CD8-positive, alpha-beta memory T cell (primary cell): ENCODE measurements around the gene MOG. TPM values are rescaled to one million over a fixed set of nuclear protein-coding genes. Genes with fewer than 3 reads are reported as not detected.

Experiments
- CTCF ChIA-PET: fragments of 350-600 bp; sonication (Branson Sonifier 250); formaldehyde crosslinking; loops from one replicate; lab custom pipeline; 2021; ENCODE audit warnings: antibody characterized with exemption; lab: Charles Lee
- POLR2A ChIA-PET: fragments of 350-600 bp; sonication (Branson Sonifier 250); formaldehyde crosslinking; loops from one replicate; lab custom pipeline; 2021; ENCODE audit warnings: antibody characterized with exemption; lab: Charles Lee
- DNase-seq, 5 donors: peaks; one replicate each; pipeline versions ENCODE4 v3.0.0 to v3.0.0-alpha.2; 2020 to 2022; ENCODE audit warnings: mixed read lengths in 1 of 5
- H3K27ac ChIP-seq: one replicate; pipeline ENCODE4 v1.7.0; 2013; ENCODE audit warnings: low read depth, mild to moderate bottlenecking, low read length, moderate library complexity
- H3K27me3 ChIP-seq: 2 replicates; pipeline ENCODE4 v1.7.0; 2013; ENCODE audit warnings: low read length, mild to moderate bottlenecking; ENCODE audit not compliant: insufficient read depth, poor library complexity, severe bottlenecking
- H3K36me3 ChIP-seq: 2 replicates; pipeline ENCODE4 v1.7.0; 2013; ENCODE audit warnings: mild to moderate bottlenecking, low read length, moderate library complexity; ENCODE audit not compliant: insufficient read depth
- H3K4me1 ChIP-seq: 2 replicates; pipeline ENCODE4 v1.7.0; 2013; ENCODE audit warnings: mild to moderate bottlenecking, low read length, moderate library complexity; ENCODE audit not compliant: insufficient read depth
- H3K4me3 ChIP-seq: 2 replicates; pipeline ENCODE4 v1.7.0; 2013; ENCODE audit warnings: mild to moderate bottlenecking, low read length
- H3K9me3 ChIP-seq: 2 replicates; pipeline ENCODE4 v1.7.0; 2013; ENCODE audit warnings: mild to moderate bottlenecking, low read length
- H3K27ac Mint-ChIP-seq, 8 donors: one replicate each; pipeline ENCODE4 v1.8.0; 2020 to 2021; ENCODE audit warnings: mixed read lengths in 8 of 8, mild to moderate bottlenecking in 6 of 8, inconsistent platforms in 3 of 8, moderate library complexity in 3 of 8
- H3K27me3 Mint-ChIP-seq, 2 donors: one replicate each; pipeline ENCODE4 v1.8.0; 2020 to 2021; ENCODE audit warnings: mixed read lengths in 2 of 2, mild to moderate bottlenecking in 1 of 2, moderate library complexity in 1 of 2
- H3K36me3 Mint-ChIP-seq, 3 donors: one replicate each; pipeline ENCODE4 v1.8.0; 2020 to 2021; ENCODE audit warnings: mixed read lengths in 3 of 3, inconsistent platforms in 1 of 3, mild to moderate bottlenecking in 1 of 3
- H3K4me1 Mint-ChIP-seq, 3 donors: one replicate each; pipeline ENCODE4 v1.8.0; 2020 to 2021; ENCODE audit warnings: mixed read lengths in 3 of 3, inconsistent platforms in 1 of 3, mild to moderate bottlenecking in 1 of 3
- H3K4me3 Mint-ChIP-seq, 7 donors: one replicate each; pipeline ENCODE4 v1.8.0; 2020 to 2021; ENCODE audit warnings: mixed read lengths in 7 of 7, mild to moderate bottlenecking in 6 of 7, moderate library complexity in 4 of 7, inconsistent platforms in 2 of 7
- H3K9me3 Mint-ChIP-seq, 5 donors: one replicate each; pipeline ENCODE4 v1.8.0; 2020 to 2022; ENCODE audit warnings: mixed read lengths in 5 of 5, mild to moderate bottlenecking in 3 of 5, moderate library complexity in 2 of 5, inconsistent platforms in 1 of 5
- polyA plus RNA-seq: library from polyadenylated mRNA; unstranded; fragments of 300-500 nt; fragmentation: Illumina TruSeq; gene quantifications from one replicate; pipeline ENCODE4 v1.2.3, GENCODE V29; 2021
- total RNA-seq, 2 experiments: library from RNA; stranded (reverse); gene quantifications; one replicate each; pipeline ENCODE4 v1.2.3, GENCODE V29; 2021

MOG gene
- total and polyA plus RNA-seq, 3 experiments from 2014 or later, result not detected

DNA sequence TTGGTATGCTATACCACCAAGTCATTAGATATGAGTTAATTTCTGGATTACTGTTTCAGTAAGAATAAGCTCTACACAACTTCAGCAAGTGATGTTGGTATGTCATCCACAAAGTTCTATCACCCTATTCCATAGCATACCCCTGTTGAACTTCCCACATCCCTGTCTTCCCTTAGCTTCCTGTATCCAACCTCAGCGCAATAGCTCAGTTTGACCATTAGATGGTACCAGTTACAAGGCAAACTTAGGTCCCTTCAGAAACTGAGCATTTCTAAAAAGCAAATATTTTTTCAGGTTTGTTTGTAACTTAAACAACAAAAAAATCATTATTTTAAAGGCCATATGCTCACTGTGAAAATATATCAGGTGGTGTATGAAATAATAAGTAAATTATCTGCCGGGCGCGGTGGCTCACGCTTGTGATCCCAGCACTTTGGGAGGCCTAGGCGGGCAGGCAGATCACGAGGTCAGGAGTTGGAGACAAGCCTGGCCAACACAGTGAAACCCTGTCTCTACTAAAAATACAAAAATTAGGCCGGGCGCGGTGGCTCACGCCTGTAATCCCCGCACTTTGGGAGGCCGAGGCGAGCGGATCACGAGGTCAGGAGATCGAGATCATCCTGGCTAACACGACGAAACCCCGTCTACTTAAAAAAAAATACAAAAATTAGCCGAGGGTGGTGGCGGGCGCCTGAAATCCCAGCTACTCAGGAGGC is 8.8 kb upstream of the MOG start:
- no peak for DNase-seq
- Histone ChIP-seq H3K27ac (no peak overlapping the region), H3K9me3 (no peaks in the 10 kb centered on the region), H3K27me3 (no peaks in the 10 kb centered on the region), H3K36me3 (no peaks in the 10 kb centered on the region), H3K4me1 (peaks cover 14% of the 10 kb centered on the region), H3K4me3 (no peak overlapping the region)
- Mint-ChIP-seq H3K36me3 (peaks cover 0 to 3% (median 0%) of the 10 kb centered on the region in 3 donors), H3K27ac (peak overlapping the region in 2 of 8 donors; percentile 65 to 100), H3K4me3 (no peak overlapping the region), H3K9me3 (no peaks in the 10 kb centered on the region), H3K4me1 (peaks cover 11 to 20% (median 15%) of the 10 kb centered on the region in 3 donors), H3K27me3 (peaks cover 0 to 3% of the 10 kb centered on the region in 2 donors)
- POLR2A ChIA-PET, result no interaction called here
- CTCF ChIA-PET, result interaction anchor here (1.7 kb wide), 1 partner anchor 39 kb away, joined by 3 read pairs; no protein-coding TSS in a partner anchor

DNA sequence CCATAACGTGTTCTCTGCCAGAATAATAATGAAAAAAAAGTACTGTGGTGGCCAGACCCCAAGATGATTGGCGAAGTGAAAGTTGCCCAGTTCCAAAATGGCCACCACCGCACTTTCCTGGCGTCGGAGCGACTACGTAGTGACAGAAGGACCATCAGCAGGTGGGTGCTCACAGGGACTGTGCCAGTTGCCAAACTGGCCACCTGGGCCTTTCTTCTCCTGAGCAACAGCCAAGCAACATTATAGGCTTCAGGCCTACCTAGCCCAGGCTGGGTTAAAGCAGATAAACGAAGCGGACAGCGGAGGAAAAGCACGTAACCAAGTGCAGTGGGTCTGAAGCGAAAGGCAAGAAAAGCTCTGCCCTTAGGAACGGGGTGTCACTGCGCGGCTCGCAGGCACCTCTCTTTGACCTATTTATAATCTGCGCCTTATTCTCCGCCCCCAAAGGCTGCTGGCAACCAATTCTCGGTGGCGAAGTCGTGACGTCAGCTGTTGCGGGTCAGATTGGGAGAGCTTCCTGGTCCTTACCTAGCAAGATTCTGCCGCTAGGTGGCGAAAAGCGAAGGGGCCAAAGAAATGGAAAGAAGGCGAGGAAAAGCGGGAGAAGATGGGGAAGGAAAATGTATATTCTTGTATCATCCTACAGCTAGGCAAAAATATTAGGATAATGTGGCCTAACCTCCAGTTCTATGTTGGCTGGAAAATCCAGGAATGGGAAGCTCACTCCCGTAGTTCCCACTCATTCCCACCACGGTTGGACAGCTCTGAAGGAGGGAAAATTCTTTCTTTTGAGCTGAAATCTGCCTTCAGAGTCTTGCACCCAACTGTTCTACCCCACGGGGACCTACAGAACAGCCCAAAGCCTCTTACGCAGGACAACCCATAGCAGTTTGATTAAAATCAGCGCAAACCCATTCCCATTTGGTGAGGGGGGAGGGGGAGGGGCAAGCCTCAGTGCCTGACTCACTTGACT is 6.9 kb upstream of the MOG start:
- no peaks in the 10 kb centered on the region for H3K27me3 ChIP-seq
- CTCF ChIA-PET, result interaction anchor here (0.7 to 6.8 kb wide), 23 partner anchors 8 to 838 kb away, joined by 3 to 85 read pairs (median 5); partner anchors contain the start of genes GABBR1 and ZFP57
- peaks cover 10 to 20% (median 15%) of the 10 kb centered on the region in 3 donors for H3K4me1 Mint-ChIP-seq
- no peaks in the 10 kb centered on the region for H3K36me3 ChIP-seq
- peaks cover 6 to 7% of the 10 kb centered on the region in 2 donors for H3K27me3 Mint-ChIP-seq
- no peaks in the 10 kb centered on the region for H3K9me3 Mint-ChIP-seq
- H3K4me3 ChIP-seq, result peak overlapping the region; percentile 87
- peak overlapping the region; percentile 88 to 100 (median 100) for H3K27ac Mint-ChIP-seq
- no peaks in the 10 kb centered on the region for H3K9me3 ChIP-seq
- peak; percentile 96 to 99 (median 98) for DNase-seq
- peaks cover 0 to 3% (median 0%) of the 10 kb centered on the region in 3 donors for H3K36me3 Mint-ChIP-seq
- POLR2A ChIA-PET, result interaction anchor here (0.6 to 1.9 kb wide), 12 partner anchors 8 to 1509 kb away, joined by 3 to 9 read pairs (median 4); partner anchors contain the start of genes GABBR1 and TRIM26
- H3K4me3 Mint-ChIP-seq, result peak overlapping the region; percentile 86 to 100 (median 97)
- peaks cover 14% of the 10 kb centered on the region for H3K4me1 ChIP-seq
- peak overlapping the region; percentile 92 for H3K27ac ChIP-seq

DNA sequence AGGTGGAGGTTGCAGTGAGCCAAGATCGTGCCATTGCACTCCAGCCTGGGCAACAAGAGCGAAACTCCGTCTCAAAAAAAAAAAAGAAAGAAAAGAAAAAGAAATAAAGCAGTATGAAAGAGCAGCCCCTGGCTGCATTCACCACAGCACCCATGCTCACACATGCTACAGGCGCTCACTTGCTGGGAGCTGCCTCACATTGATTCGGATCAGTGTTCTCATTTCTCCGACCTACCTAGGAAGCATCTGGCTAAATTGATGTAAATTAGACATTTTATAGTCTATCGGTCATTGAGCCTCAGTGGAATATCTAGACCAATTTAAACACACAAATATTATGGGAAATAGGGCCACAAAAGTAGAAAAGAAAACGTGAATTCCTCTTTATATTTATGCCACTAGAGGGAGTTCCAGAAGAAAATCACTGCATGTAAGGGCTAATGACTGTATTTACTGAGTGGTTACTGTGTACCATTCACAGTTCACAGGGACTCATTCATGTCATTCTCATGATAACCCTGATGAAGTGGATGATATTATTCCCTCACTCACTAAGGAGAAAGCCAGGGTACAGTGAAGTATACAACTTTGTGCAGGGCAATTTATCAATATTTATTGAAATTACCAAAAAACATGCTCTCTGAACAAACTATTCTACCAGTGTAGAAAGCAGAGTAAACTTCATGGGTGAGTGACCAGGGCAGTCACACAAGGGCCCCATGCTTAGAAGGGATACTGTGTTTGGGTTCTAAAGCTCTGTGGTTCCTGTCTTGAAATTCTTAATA is 5.3 kb upstream of the MOG start:
- H3K9me3 Mint-ChIP-seq, result no peaks in the 10 kb centered on the region
- Histone ChIP-seq H3K36me3 (no peaks in the 10 kb centered on the region), H3K27me3 (no peaks in the 10 kb centered on the region), H3K4me3 (no peak overlapping the region), H3K9me3 (no peaks in the 10 kb centered on the region), H3K27ac (no peak overlapping the region), H3K4me1 (peaks cover 14% of the 10 kb centered on the region)
- H3K4me1 Mint-ChIP-seq, result peaks cover 10 to 20% (median 15%) of the 10 kb centered on the region in 3 donors
- ChIA-PET POLR2A (interaction anchor here (0.6 kb wide), 1 partner anchor 103 kb away, joined by 6 read pairs; no protein-coding TSS in a partner anchor), CTCF (interaction anchor here (0.7 to 6.8 kb wide), 12 partner anchors 10 to 183 kb away, joined by 3 to 85 read pairs (median 9); partner anchors contain the start of genes GABBR1 and ZFP57)
- peak in 2 of 5 donors; percentile 31 to 35 for DNase-seq
- peak overlapping the region in 4 of 8 donors; percentile 21 to 81 (median 54) for H3K27ac Mint-ChIP-seq
- peaks cover 0 to 3% (median 0%) of the 10 kb centered on the region in 3 donors for H3K36me3 Mint-ChIP-seq
- peaks cover 11 to 17% of the 10 kb centered on the region in 2 donors for H3K27me3 Mint-ChIP-seq
- H3K4me3 Mint-ChIP-seq, result peak overlapping the region in 3 of 7 donors; percentile 18 to 51 (median 24)

DNA sequence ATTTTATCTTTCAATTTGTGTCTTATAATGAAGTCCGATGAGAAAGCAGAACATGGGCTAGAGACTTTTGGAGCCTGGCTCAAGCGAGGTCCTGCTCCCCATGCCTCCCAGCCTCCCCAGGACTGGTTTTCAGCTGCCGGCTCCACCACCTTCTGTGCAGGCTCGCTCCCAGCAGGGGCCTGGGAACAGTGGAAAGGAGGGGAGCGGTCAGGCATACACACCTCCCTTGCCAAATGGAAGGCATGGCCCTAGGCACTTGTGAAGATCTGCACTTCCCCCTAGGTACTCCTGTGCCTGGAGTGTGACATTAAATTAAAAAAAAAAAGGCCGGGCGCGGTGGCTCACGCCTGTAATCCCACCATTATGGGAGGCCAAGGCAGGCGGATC is 4.7 kb upstream of the MOG start:
- ChIA-PET POLR2A (no interaction called here), CTCF (interaction anchor here (0.7 to 6.8 kb wide), 10 partner anchors 10 to 569 kb away, joined by 3 to 85 read pairs (median 10); partner anchors contain the start of gene GABBR1)
- DNase-seq, result no peak
- no peaks in the 10 kb centered on the region for H3K9me3 ChIP-seq
- H3K27ac Mint-ChIP-seq, result no peak overlapping the region
- no peaks in the 10 kb centered on the region for H3K36me3 ChIP-seq
- H3K4me3 Mint-ChIP-seq, result no peak overlapping the region
- H3K4me1 Mint-ChIP-seq, result peaks cover 10 to 20% (median 15%) of the 10 kb centered on the region in 3 donors
- peaks cover 0 to 3% (median 0%) of the 10 kb centered on the region in 3 donors for H3K36me3 Mint-ChIP-seq
- no peaks in the 10 kb centered on the region for H3K9me3 Mint-ChIP-seq
- no peak overlapping the region for H3K4me3 ChIP-seq
- H3K27me3 ChIP-seq, result no peaks in the 10 kb centered on the region
- no peak overlapping the region for H3K27ac ChIP-seq
- H3K27me3 Mint-ChIP-seq, result peaks cover 13 to 17% of the 10 kb centered on the region in 2 donors
- peaks cover 14% of the 10 kb centered on the region for H3K4me1 ChIP-seq

DNA sequence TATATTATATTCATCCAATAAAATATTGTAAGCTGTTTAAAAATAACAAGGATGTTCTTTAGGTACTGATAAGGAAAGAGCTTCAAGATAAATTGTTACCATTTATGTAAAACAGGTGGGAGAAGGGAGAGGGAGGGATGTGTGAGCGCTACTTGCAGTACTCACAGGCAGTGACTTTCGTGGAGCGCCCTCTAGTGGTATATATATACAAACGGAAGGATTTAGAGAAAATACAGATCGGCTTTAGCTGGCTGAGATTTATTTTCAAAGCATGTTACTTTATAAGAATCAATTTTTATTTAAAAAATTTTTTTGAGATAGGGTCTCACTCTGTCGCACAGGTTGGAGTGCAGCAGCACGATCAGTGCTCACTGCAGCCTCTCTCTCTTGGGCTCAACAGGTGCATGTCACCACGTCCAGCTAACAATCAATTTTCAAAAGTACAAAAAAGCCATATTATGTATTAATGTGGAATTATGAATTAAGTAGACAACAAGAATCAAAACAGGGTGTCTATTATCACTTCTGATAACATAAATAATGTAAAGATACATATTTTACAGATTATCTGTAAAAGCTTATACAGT is 3.3 kb upstream of the MOG start:
- H3K4me1 Mint-ChIP-seq, result peaks cover 10 to 20% (median 15%) of the 10 kb centered on the region in 3 donors
- Histone ChIP-seq H3K4me3 (no peak overlapping the region), H3K27me3 (no peaks in the 10 kb centered on the region), H3K9me3 (no peaks in the 10 kb centered on the region), H3K27ac (no peak overlapping the region), H3K4me1 (peaks cover 14% of the 10 kb centered on the region), H3K36me3 (no peaks in the 10 kb centered on the region)
- peaks cover 19 to 24% of the 10 kb centered on the region in 2 donors for H3K27me3 Mint-ChIP-seq
- peaks cover 0 to 4% (median 3%) of the 10 kb centered on the region in 3 donors for H3K36me3 Mint-ChIP-seq
- no peaks in the 10 kb centered on the region for H3K9me3 Mint-ChIP-seq
- ChIA-PET POLR2A (no interaction called here), CTCF (interaction anchor here (0.8 to 6.8 kb wide), 29 partner anchors 9 to 811 kb away, joined by 3 to 85 read pairs (median 4); partner anchors contain the start of genes GABBR1 and ZFP57)
- peak; percentile 18 to 63 (median 51) for DNase-seq
- H3K27ac Mint-ChIP-seq, result no peak overlapping the region
- no peak overlapping the region for H3K4me3 Mint-ChIP-seq

DNA sequence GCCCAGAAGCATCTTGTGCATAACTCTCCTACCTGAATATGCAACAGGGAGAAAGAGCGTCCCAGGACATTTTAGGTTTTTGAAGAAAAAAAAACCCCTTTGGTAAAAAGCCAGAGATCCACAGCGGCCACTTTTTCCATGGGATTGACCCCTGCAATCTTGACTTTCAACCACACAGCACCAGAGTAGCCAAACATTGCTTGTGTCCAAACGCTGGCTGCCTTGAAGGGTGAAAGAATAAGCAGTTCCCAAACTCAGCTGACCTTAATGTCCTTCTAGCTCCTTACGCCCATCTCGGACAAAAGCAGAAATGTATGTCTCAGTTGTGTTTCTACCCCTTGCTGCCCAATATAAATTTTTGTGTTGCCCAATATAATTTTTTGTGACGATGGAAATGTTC is 1.2 kb upstream of the MOG start:
- Histone ChIP-seq H3K27me3 (no peaks in the 10 kb centered on the region), H3K27ac (no peak overlapping the region), H3K4me1 (no peaks in the 10 kb centered on the region), H3K36me3 (no peaks in the 10 kb centered on the region), H3K9me3 (no peaks in the 10 kb centered on the region), H3K4me3 (no peak overlapping the region)
- DNase-seq, result no peak
- Mint-ChIP-seq H3K4me1 (peaks cover 4 to 6% (median 5%) of the 10 kb centered on the region in 3 donors), H3K4me3 (no peak overlapping the region), H3K9me3 (no peaks in the 10 kb centered on the region), H3K27me3 (peaks cover 21 to 33% of the 10 kb centered on the region in 2 donors), H3K27ac (no peak overlapping the region), H3K36me3 (peaks cover 0 to 4% (median 0%) of the 10 kb centered on the region in 3 donors)
- POLR2A ChIA-PET, result no interaction called here
- CTCF ChIA-PET, result interaction anchor here (2.9 to 6.8 kb wide), 2 partner anchors 14 to 40 kb away, joined by 10 to 74 read pairs; no protein-coding TSS in a partner anchor
